Tibial nerve (tissue), 3 donors: Measurements from ENCODE around the gene TM4SF4.

Experiments used
- CTCF ChIP-seq, 5 experiments: fragments of 200-600 bp in 3 of 5; fragments of 450-650 bp in 2 of 5; sonication (generic) in 3 of 5; IDR thresholded peaks; one replicate each; pipeline ENCODE4 v1.5.1; 2016 to 2019; ENCODE audit warnings: antibody characterized with exemption in 5 of 5, mild to moderate bottlenecking in 3 of 5, moderate library complexity in 2 of 5
- POLR2A ChIP-seq, 2 donors: fragments of 450-650 bp; IDR thresholded peaks; one replicate each; pipeline ENCODE4 v1.6.1; 2017; ENCODE audit warnings: antibody characterized with exemption in 2 of 2, mild to moderate bottlenecking in 2 of 2, moderate library complexity in 2 of 2

GRCh38 chr3:149547413-149547812 lies 72.9 kb downstream of the TM4SF4 start:
- TF ChIP-seq CTCF (IDR thresholded peaks at IDR 0.05) (no peak), POLR2A (IDR thresholded peaks at IDR 0.05) (no peak)
